Keratinocyte (primary cell): Measurements from ENCODE around the gene CCND2.

Source experiments
- EZH2 ChIP-seq: IDR thresholded peaks from one replicate; pipeline ENCODE4 v1.6.1; 2012; ENCODE audit warnings: inconsistent platforms, mild to moderate bottlenecking, low read length, moderate library complexity
- TF ChIP-seq, protein P1 (sequence below), 3 experiments: IDR thresholded peaks in 1 of 3; conservative IDR thresholded peaks in 1 of 3; optimal IDR thresholded peaks in 1 of 3; 2 replicates in 2 of 3; 3 replicates in 1 of 3; pipeline versions ENCODE3 to v1.5.1; 2011; ENCODE audit warnings: low read length in 3 of 3, mild to moderate bottlenecking in 3 of 3, moderate library complexity in 2 of 3, control low read depth in 1 of 3, inconsistent platforms in 1 of 3; ENCODE audit not compliant: insufficient read depth in 2 of 3; ENCODE audit errors: extremely low read depth in 1 of 3

DNA sequence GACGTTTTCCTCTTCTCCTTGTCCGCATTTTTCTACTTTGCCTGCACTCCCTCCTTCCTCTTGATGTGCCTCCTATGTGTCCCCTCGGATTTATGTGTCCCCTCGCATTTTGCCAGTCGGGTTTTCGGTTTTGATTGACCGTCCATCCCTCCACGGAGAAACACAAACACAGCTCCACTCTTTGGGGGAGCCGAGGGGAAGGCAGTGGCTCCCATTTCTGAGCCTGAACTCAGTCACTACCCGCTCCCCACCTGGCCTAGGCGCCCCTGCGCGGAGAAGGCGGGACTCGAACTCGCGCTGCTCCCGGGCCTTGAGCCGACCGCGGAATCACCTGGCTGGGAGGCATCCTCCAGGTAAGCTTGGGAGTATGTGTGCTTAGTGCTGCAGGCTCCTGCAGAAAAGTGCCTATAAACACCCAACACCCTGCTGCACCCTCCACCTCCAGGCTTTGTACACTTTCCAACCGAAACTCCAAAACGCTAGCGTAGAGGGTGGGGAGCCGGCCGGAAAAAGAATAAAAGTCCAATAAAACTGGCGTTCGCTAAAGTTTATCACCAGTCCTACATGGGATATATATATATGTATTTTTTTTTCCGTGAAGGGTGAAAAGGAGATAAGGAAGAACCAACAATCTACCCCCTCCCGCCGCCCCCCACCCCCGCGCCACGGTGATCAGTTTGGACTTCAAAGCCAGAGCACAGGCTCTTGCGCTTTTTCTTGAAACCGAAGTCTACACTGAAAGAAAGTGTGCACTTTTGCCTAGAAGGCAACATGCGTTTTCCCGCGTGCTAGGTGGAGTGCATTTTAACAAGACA lies 3.3 kb upstream of the CCND2 start:
- TF ChIP-seq, protein P1, sequence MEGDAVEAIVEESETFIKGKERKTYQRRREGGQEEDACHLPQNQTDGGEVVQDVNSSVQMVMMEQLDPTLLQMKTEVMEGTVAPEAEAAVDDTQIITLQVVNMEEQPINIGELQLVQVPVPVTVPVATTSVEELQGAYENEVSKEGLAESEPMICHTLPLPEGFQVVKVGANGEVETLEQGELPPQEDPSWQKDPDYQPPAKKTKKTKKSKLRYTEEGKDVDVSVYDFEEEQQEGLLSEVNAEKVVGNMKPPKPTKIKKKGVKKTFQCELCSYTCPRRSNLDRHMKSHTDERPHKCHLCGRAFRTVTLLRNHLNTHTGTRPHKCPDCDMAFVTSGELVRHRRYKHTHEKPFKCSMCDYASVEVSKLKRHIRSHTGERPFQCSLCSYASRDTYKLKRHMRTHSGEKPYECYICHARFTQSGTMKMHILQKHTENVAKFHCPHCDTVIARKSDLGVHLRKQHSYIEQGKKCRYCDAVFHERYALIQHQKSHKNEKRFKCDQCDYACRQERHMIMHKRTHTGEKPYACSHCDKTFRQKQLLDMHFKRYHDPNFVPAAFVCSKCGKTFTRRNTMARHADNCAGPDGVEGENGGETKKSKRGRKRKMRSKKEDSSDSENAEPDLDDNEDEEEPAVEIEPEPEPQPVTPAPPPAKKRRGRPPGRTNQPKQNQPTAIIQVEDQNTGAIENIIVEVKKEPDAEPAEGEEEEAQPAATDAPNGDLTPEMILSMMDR (optimal IDR thresholded peaks at IDR 0.05 in 1 of 3, IDR thresholded peaks at IDR 0.05 in 1 of 3, conservative IDR thresholded peaks at IDR 0.05 in 1 of 3; ENCODE audit: extremely low read depth in 1 of 3, insufficient read depth in 2 of 3, low read length in 3 of 3): no peak
- TF ChIP-seq EZH2: no peak
